Stimulated activated effector memory CD8-positive, alpha-beta T cell treated with anti-CD3 and anti-CD28 coated beads, Interleukin-12 subunit alpha, Interleukin-12 subunit beta, amount 100 ng/mL, for 72 hours (primary cell): ENCODE results near the gene NHSL1.

Experiments used
- ATAC-seq: fragments of 150-1000 bp; cut with Tn5 transposase; 2 replicates; pipeline ENCODE4 v1.10.0; 2021
- DNase-seq, 2 donors: peaks; one replicate each; pipeline ENCODE4 v3.0.0; 2021 to 2022; ENCODE audit warnings: low spot score in 2 of 2
- H3K27ac Mint-ChIP-seq: one replicate; pipeline ENCODE4 v1.8.0; 2022; ENCODE audit warnings: mild to moderate bottlenecking, mixed read lengths
- H3K36me3 Mint-ChIP-seq: one replicate; pipeline ENCODE4 v1.8.0; 2022; ENCODE audit warnings: mild to moderate bottlenecking, mixed read lengths
- H3K4me1 Mint-ChIP-seq: one replicate; pipeline ENCODE4 v1.8.0; 2022; ENCODE audit warnings: mixed read lengths
- H3K4me3 Mint-ChIP-seq: one replicate; pipeline ENCODE4 v1.8.0; 2022; ENCODE audit warnings: mild to moderate bottlenecking, mixed read lengths
- H3K9me3 Mint-ChIP-seq: one replicate; pipeline ENCODE4 v1.8.0; 2022; ENCODE audit warnings: mixed read lengths

Gene NHSL1

DNA sequence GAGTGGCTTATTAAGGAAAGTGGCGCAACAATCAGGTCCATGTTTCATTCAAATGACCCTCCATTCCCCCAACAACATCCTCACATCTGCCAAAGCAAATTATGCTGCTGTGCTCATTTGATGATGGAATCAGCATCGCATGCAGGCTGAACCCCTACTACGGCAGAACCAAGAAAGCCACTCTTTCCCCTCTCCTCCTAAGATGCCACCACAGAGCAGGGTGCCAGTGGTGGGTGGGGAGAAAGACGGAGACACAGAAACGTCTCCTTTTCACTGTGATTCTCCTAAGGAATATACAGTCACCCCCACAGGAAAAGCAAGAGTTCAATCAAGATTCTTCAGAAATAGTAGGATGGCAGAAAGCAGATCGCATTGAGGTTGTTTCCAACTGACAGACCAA, 78.2 kb downstream of the NHSL1 start:
- Mint-ChIP-seq H3K4me3 (no peak overlapping the region), H3K4me1 (peaks cover 15% of the 10 kb centered on the region), H3K9me3 (no peaks in the 10 kb centered on the region)

DNA sequence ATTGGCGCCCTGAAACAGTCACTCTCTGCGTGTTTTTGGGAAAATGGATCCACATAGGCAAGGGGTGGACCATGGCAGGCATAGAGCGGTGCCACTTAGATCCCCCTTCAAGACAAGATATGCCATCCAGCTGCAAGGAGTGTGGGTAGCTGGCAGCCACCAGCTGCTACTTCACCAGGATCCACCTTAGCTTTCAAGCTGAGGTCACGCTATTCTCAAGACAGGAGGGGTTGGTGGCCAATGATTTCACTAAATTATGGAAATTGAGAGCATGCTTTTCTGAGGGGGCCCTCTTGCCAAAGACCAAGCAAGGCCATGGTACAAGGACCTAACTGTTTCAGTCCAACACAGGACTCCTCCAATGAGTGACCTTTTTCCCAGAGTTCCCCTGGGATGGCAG, 78.9 kb downstream of the NHSL1 start:
- Mint-ChIP-seq H3K4me1 (peaks cover 15% of the 10 kb centered on the region), H3K27ac (no peak overlapping the region), H3K4me3 (no peak overlapping the region), H3K36me3 (no peaks in the 10 kb centered on the region), H3K9me3 (no peaks in the 10 kb centered on the region)
- DNase-seq (peak in 1 of 2 donors; percentile 41), ATAC-seq (no peak)

More for the DNA sequence above, 78.2 kb downstream of the NHSL1 start:
- ATAC-seq (no peak), DNase-seq (no peak)
- Mint-ChIP-seq H3K36me3 (no peaks in the 10 kb centered on the region), H3K27ac (no peak overlapping the region)

- H3K27ac Mint-ChIP-seq = peak overlapping the region; percentile 23
- no peak overlapping the region for H3K4me3 Mint-ChIP-seq
- ATAC-seq = no peak
- H3K36me3 Mint-ChIP-seq = no peaks in the 10 kb centered on the region
- DNase-seq = no peak
- no peaks in the 10 kb centered on the region for H3K9me3 Mint-ChIP-seq
- H3K4me1 Mint-ChIP-seq = peaks cover 15% of the 10 kb centered on the region
These were observed 79.5 kb downstream of the NHSL1 start for GRCh38 chr6:138419766-138420165.

DNA sequence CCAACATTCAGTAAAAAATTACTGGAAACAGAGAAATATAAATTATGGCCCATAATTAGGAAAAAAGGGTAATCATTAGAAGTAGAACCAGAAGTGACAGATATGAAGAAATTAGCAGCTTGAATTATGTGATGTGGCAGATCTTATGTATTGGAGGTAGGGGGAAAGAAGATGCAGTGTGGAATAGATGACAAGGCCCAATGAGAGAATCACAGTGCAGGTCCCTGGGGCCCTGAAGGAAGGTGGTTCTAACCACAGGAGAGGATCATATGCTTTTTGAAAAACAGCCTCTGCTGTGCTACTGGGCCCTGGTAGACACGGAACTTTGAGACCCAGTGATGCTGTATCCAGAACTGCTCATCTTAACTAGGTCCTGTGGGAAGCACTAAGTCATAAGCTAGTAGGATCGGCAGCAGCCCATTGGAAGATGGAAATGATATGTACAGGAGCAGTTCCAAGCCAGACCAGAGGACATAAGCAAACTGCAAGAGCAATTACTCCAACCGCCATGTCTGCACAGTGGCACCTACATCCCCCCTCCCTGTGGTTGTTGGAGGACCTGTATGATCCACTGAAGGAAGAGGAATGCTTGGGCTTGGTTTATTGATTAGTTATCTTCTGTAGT, 81.1 kb downstream of the NHSL1 start:
- no peak overlapping the region for H3K4me3 Mint-ChIP-seq
- peak; percentile 46 for ATAC-seq
- no peak for DNase-seq
- H3K4me1 Mint-ChIP-seq = peaks cover 15% of the 10 kb centered on the region
- peaks cover 10% of the 10 kb centered on the region for H3K36me3 Mint-ChIP-seq
- H3K27ac Mint-ChIP-seq = peak overlapping the region; percentile 24
- H3K9me3 Mint-ChIP-seq = no peaks in the 10 kb centered on the region

DNA sequence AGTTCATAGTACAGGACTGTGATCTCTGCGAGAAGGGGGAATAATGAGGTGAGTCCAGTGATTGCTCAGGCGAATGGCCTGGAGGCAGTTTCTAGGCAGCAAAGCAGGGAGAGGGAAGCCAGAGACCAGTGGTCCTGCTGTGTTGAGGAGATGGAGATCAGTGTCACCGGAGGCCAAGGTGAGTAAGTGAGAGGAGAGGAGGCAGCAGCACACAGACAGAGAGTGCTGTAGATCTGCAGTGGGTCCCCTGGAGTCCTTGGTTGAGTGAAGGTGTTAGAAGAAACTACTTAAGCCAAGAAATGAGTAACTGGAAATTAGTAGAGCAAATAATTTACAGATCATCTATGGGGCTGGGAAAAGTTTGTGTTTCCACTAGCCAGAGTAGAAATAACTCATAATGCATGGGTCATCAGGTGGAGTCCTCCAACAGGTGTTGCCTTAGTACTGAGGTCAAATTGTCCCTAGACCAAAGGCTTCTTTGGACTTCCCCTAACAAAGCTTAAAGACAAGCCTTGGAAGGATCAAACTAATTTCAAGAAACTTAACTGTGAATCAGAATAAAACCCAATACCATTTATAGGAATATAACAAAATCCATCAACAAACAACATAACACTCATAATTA, 81.7 kb downstream of the NHSL1 start:
- DNase-seq (no peak), ATAC-seq (peak; percentile 69)
- H3K9me3 Mint-ChIP-seq = no peaks in the 10 kb centered on the region
- peak overlapping the region; percentile 33 for H3K27ac Mint-ChIP-seq
- no peak overlapping the region for H3K4me3 Mint-ChIP-seq
- peaks cover 16% of the 10 kb centered on the region for H3K36me3 Mint-ChIP-seq
- H3K4me1 Mint-ChIP-seq = peaks cover 15% of the 10 kb centered on the region

DNA sequence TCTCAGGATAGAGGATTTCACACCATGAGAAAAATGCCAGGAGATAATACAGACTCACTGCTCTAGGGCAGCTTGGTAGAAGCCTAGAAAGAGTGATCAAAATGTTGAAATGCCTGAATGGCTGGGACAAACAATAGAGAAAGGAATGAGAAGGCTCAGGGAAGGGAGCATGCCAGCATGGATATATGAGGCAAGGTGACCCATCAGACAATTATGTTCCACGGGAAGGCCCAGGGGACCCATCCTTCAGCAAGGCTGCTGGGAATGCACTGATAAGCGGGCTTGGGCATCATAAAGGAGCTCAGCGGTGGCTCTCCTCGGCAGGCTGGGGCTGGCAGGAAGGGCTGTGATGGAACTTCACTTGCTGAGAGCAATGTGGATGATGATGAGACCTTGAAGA, 83.1 kb downstream of the NHSL1 start:
- Mint-ChIP-seq H3K9me3 (no peaks in the 10 kb centered on the region), H3K4me1 (peaks cover 20% of the 10 kb centered on the region), H3K27ac (peak overlapping the region; percentile 30), H3K4me3 (no peak overlapping the region), H3K36me3 (peaks cover 28% of the 10 kb centered on the region)
- no peak for ATAC-seq
- no peak for DNase-seq

- H3K27ac Mint-ChIP-seq = no peak overlapping the region
- no peaks in the 10 kb centered on the region for H3K9me3 Mint-ChIP-seq
- DNase-seq (no peak), ATAC-seq (no peak)
- no peak overlapping the region for H3K4me3 Mint-ChIP-seq
- H3K4me1 Mint-ChIP-seq = peaks cover 27% of the 10 kb centered on the region
- peaks cover 39% of the 10 kb centered on the region for H3K36me3 Mint-ChIP-seq
These were observed 84.2 kb downstream of the NHSL1 start for GRCh38 chr6:138415125-138415524.

GRCh38 chr6:138410972-138411880, 88.1 kb downstream of the NHSL1 start:
- H3K4me3 Mint-ChIP-seq = peak overlapping the region; percentile 1
- peak; percentile 90 for ATAC-seq
- no peak for DNase-seq
- H3K27ac Mint-ChIP-seq = peak overlapping the region; percentile 21
- H3K36me3 Mint-ChIP-seq = peaks cover 73% of the 10 kb centered on the region
- peaks cover 24% of the 10 kb centered on the region for H3K4me1 Mint-ChIP-seq
- H3K9me3 Mint-ChIP-seq = no peaks in the 10 kb centered on the region

DNA sequence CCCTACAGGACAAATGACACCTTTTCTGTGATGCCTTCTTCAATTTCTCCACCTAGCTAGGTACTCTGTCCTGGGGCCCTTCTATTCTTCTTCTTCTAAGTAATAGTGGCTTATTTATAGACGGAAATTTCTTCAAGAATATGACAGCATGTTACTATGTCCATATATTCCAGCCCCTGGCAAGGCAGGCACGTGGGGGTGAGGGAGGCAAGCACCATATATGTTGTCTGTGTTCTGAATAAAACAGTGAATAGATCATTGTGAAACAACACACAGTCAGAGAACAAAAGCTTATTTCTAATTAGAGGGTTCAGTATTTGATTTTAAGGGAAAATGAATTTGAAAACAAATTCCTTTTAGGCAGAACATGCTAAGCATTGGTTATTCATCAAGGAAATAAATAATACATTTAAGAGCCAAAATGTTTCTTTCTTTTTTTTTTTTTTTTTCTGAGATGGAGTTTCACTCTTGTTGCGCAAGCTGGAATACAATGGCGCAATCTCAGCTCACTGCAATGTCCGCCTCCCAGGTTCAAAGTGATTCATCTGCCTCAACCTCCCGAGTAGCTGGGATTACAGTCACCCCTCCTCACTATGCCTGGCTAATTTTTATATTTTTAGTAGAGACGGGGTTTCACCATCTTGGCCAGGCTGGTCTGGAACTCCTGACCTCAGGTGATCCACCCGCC, 89.1 kb downstream of the NHSL1 start:
- ATAC-seq (no peak), DNase-seq (no peak)
- peak overlapping the region; percentile 29 for H3K27ac Mint-ChIP-seq
- no peak overlapping the region for H3K4me3 Mint-ChIP-seq
- peaks cover 81% of the 10 kb centered on the region for H3K36me3 Mint-ChIP-seq
- H3K4me1 Mint-ChIP-seq = peaks cover 24% of the 10 kb centered on the region
- H3K9me3 Mint-ChIP-seq = no peaks in the 10 kb centered on the region

DNA sequence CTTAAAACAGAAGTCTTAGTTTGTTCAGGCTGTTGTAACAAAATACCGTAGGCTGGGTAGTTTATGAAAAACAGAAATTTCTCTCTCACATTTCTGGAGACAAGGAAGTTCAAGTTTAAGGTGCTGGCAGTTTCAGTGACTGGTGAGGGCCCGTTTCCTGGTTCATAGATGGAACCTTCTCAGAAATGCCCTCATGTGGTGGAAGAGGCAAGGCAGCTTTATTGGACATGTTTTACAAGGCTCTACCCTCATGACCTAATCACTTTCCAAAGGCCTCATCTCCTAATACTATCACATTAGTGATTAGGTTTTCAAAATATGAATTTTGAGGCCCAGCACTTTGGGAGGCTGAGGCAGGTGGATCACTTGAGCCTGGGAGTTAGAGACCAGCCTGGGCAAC, 92.9 kb downstream of the NHSL1 start:
- no peak for DNase-seq
- Mint-ChIP-seq H3K36me3 (peaks cover 56% of the 10 kb centered on the region), H3K4me1 (peaks cover 28% of the 10 kb centered on the region), H3K27ac (no peak overlapping the region), H3K4me3 (no peak overlapping the region), H3K9me3 (no peaks in the 10 kb centered on the region)
- ATAC-seq = no peak

DNA sequence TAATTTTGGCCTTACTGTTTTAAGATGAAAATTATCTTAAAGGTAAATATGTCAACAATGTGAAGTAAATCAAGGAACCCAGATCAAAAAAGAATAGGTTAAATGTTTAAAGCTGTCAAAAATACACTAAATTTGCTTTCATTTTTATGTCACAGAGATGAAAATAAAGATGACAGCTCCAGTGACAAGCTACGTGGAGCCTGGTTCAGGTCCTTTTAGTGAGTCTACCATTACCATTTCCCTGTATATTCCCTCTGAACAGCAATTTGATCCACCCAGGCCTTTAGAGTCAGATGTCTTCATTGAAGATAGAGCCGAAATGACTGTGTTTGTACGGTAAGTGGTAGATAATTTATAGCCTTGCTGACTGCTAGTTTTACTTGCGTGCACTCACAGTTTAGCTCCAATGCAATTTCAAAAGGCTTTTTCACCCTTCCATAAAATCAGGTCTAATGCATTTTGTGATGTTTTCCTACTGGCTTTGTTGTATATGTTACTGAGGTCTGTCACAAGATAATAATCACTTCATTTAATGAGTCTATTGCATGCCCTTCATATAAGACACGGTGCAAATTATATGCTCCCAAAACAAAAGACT, 93.4 kb downstream of the NHSL1 start:
- H3K27ac Mint-ChIP-seq = no peak overlapping the region
- H3K9me3 Mint-ChIP-seq = no peaks in the 10 kb centered on the region
- DNase-seq (no peak), ATAC-seq (no peak)
- H3K36me3 Mint-ChIP-seq = peaks cover 50% of the 10 kb centered on the region
- no peak overlapping the region for H3K4me3 Mint-ChIP-seq
- H3K4me1 Mint-ChIP-seq = peaks cover 23% of the 10 kb centered on the region

GRCh38 chr6:138404666-138405337, 94.5 kb downstream of the NHSL1 start:
- Mint-ChIP-seq H3K36me3 (peaks cover 39% of the 10 kb centered on the region), H3K4me3 (peak overlapping the region; percentile 73), H3K27ac (peak overlapping the region; percentile 54), H3K9me3 (no peaks in the 10 kb centered on the region), H3K4me1 (peaks cover 16% of the 10 kb centered on the region)
- DNase-seq (no peak), ATAC-seq (peak; percentile 9)

DNA sequence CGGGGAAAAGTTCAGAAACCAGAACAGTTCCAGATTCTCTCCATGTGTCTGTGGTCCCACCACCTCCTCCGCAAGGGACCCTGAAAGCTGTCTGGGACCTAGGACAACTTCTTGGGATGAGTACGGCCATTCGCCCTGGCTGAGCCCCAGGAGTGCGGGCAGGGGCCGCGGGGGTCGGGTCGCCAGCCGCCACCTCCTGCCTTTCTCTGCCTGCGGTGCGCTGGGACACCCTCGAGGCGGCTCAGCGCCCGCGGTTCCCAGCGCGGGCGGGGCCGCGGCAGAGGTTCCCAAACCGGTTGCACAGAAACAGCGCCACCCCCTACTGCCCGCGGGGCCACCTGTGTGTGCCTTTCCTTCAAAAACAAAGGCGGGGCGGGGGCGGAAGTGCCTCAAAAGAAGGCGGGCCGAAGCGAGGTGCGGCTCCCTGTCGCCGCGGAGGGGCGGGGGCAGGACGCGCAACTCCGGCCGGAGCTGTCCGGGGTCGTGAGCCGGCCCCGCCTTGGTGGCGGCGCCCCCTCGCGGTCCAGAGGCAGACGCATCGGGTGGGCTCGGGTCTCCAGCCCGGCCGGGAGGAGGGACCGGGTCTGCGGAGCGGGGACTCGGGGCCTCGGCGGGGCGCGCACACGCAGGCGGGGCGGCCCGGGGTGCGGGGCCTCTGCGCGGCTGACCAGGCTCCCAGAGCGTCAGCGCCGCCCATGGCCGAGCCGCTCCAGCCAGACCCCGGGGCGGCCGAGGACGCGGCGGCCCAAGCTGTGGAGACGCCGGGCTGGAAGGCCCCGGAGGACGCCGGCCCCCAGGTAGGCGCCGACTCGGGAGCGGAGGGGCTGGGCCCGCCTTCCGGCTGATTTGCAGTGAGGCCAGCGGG, 95.3 kb downstream of the NHSL1 start, which contains the start of gene HEBP2:
HEBP2 (plus strand) TSS at position 423 of the 865 bp plus-strand sequence; CDS start at position 696, 273 bp downstream.
- peak; percentile 91 for ATAC-seq
- peak; percentile 76 to 94 for DNase-seq
- H3K4me3 Mint-ChIP-seq = peak within 1 kb of the TSS; percentile 73
- H3K9me3 Mint-ChIP-seq = no peaks in the 10 kb centered on the region
- H3K27ac Mint-ChIP-seq = peak within 1 kb of the TSS; percentile 54
- H3K4me1 Mint-ChIP-seq = peaks cover 12% of the 10 kb centered on the region
- peaks cover 33% of the 10 kb centered on the region for H3K36me3 Mint-ChIP-seq
